ENCODE data around the gene UCN2.

Gene UCN2

DNA sequence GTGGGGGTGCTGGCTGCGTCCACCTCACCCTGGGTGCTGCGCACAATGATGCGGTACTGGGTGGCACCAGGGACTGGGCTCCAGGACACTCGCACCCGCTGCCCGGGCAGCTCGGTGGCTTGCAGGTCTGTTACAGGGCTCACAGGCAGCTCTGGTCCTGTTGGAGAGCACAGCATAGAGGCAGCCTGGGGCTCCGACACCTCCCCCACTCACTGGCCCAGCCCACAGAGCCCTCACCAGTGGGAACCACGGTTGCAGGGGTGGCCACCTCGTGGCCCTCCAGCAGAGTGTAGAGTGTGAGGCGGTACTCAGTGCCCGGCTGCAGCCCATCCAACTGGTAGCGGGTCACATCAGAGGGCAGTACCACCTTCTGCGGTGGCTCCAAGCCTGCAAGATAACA is 27.9 kb upstream of the UCN2 start:
- TF ChIP-seq, protein P1, sequence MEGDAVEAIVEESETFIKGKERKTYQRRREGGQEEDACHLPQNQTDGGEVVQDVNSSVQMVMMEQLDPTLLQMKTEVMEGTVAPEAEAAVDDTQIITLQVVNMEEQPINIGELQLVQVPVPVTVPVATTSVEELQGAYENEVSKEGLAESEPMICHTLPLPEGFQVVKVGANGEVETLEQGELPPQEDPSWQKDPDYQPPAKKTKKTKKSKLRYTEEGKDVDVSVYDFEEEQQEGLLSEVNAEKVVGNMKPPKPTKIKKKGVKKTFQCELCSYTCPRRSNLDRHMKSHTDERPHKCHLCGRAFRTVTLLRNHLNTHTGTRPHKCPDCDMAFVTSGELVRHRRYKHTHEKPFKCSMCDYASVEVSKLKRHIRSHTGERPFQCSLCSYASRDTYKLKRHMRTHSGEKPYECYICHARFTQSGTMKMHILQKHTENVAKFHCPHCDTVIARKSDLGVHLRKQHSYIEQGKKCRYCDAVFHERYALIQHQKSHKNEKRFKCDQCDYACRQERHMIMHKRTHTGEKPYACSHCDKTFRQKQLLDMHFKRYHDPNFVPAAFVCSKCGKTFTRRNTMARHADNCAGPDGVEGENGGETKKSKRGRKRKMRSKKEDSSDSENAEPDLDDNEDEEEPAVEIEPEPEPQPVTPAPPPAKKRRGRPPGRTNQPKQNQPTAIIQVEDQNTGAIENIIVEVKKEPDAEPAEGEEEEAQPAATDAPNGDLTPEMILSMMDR (IDR thresholded peaks at IDR 0.05; ENCODE audit: low read depth, low read length, missing control alignments) = no peak
- DNase-seq (ENCODE audit: low read depth) = no peak

DNA sequence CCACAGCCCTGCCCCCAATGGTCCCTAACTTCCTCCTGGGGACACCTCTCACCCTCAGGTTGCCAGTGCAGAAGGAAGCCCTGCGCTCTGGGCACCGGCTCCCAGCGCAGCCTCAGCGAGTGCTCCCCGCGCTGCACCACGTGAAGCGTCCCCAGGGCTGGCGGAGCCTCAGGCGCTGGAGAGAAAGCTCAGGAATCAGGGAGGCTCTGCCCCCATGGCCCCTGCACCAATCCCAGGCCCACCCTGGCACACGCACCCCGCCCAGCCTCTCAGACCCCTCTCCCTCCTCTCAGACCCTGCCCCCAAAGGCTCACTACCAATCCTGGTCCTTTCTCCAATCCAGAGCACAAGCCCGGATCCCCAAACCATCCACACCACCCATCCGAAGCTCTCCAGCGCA is 24.6 kb upstream of the UCN2 start:
- TF ChIP-seq, protein P1 (IDR thresholded peaks at IDR 0.05; ENCODE audit: low read depth, low read length, missing control alignments) = no peak
- H3K4me3 ChIP-seq (ENCODE audit: low read depth, low read length) = no peak overlapping the region
- DNase-seq (ENCODE audit: low read depth) = no peak

More for the DNA sequence above, 27.9 kb upstream of the UCN2 start:
- H3K4me3 ChIP-seq (ENCODE audit: low read depth, low read length) = no peak overlapping the region

DNA sequence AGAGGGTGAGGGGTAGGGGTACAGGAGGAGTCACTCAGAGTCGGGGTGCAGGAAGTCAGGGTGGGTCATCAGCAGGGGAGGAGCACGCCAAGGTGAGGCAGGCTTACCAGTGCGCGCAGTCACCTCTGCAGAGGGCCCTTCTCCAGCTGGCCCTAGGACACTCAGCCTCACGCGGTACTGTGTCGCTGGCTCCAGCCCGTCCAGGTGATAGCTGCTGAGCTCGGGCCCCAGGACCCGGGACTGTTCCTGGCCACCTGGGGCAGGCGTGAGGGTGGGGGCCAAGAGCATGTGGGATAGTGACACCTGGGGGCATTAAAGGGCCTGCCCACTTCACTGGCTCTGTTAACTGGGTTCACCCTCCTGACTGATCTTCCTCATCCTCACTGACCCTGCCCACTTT is 24.1 kb upstream of the UCN2 start:
- DNase-seq (ENCODE audit: low read depth) = no peak
- TF ChIP-seq, protein P1 (IDR thresholded peaks at IDR 0.05; ENCODE audit: low read depth, low read length, missing control alignments) = no peak
- no peak overlapping the region for H3K4me3 ChIP-seq (ENCODE audit: low read depth, low read length)

DNA sequence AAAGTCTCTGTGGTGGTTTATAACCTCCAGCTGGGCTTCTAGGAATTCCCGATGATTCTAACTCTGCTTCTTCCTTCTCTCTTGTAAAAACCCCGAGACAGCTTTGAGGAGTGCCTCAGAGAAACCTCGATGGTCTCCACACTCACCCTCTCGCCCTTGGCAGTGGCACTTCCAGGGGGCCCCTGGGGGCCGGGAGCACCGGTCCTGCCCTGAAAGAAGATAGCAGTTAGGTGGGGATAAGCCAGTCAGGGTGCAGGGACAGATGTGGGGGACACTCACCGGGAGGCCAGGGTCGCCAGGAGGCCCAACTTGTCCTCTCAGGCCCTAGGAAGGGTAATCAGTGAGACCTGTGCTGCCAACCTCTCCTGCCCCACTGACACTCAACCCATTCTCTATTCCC is 21.8 kb upstream of the UCN2 start:
- no peak overlapping the region for H3K4me3 ChIP-seq (ENCODE audit: low read depth, low read length)
- TF ChIP-seq, protein P1 (IDR thresholded peaks at IDR 0.05; ENCODE audit: low read depth, low read length, missing control alignments) = no peak
- no peak for DNase-seq (ENCODE audit: low read depth)

DNA sequence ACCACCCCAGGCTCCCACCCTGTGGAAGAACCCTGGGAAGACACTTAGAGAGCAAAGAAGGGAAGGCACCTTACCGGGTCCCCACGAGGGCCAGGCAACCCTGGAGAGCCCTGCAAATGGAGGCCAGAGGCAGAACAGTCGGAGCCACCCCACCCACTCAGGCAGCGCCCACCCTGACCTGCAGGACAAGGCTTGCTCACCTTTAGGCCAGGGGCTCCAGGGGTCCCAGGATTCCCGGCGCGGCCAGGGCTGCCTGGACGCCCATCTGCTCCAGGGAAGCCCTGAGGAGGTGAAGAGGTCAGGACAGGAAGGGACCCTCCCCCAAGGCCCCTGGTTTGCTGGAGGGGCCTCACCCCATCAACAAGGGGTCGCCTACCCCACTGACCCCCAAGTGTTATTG is 21.3 kb upstream of the UCN2 start:
- no peak for DNase-seq (ENCODE audit: low read depth)
- TF ChIP-seq, protein P1 (IDR thresholded peaks at IDR 0.05; ENCODE audit: low read depth, low read length, missing control alignments) = no peak
- H3K4me3 ChIP-seq (ENCODE audit: low read depth, low read length) = no peak overlapping the region

DNA sequence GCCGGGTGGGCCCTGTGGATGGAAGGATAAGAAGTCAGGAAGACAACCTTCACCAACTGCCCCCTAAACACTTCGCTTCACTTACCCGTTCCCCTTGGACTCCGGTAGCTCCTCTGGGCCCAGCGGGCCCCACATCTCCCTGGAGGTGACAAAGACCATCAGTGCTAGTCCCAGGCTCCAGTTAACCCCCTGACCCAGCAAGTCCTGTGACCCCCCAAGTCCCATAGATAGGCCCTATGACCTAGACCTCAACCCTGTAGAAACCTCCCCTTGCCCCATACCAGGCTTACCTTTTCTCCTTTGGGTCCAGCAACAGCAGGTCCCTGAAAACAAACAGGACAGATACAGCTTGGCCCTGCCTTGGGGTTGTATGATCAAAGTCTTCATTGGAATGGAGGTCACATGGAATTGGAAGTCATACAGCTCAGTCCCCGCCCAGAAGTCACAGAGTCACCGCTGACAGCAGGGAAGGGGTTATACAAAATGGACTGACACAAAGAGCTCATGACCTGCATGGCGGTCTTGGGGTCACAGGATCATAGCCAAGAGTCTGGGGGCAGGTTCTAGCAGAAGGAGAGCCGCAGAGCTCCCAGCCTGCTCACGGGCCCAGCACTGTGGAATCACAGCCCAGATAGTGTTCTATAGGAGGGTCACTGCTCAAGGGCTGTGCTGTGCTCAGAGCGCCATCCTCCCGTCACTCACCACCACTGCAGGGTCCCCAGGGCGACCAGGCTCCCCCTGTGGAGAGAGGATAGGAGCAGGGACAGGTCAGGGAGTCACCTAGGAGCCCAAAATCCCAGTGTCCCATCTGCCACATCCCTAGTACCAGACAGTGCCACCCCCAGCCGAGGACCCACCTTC is 18.3 kb upstream of the UCN2 start:
- no peak overlapping the region for H3K4me3 ChIP-seq (ENCODE audit: low read depth, low read length)
- TF ChIP-seq, protein P1 (IDR thresholded peaks at IDR 0.05; ENCODE audit: low read depth, low read length, missing control alignments) = no peak
- no peak for DNase-seq (ENCODE audit: low read depth)

DNA sequence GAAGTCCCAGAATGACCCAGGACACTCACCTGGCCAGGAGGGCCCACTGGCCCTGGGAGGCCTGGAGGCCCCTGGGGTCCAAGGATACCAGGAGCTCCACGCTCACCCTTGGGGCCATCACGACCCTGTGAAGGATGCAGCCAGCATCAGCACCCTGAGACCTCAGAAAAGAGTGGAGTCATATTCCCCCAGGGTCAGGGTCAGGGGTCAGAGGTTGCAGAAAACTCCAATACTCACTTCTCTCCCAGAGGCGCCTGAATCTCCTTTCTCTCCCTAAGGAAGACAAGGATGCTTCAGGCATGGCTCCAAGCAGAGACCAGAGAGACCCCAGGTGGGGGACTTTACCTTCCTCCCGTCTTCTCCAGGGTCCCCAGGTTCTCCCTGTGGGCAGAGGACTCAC is 13.1 kb upstream of the UCN2 start:
- H3K4me3 ChIP-seq (ENCODE audit: low read depth, low read length) = no peak overlapping the region
- TF ChIP-seq, protein P1 (IDR thresholded peaks at IDR 0.05; ENCODE audit: low read depth, low read length, missing control alignments) = no peak

More for the DNA sequence above, 13.1 kb upstream of the UCN2 start:
- DNase-seq (ENCODE audit: low read depth) = no peak
